Stomach (tissue), 9 donors: ENCODE data around the gene CRTC1. TPM values are rescaled to one million over a fixed set of nuclear protein-coding genes. Genes with fewer than 3 reads are reported as not detected.

Source experiments
- DNase-seq, 2 donors: peaks; one replicate each; pipeline versions ENCODE4 v3.0.0 to v3.0.0-alpha.2; 2013 to 2019
- H3K27ac ChIP-seq, 5 donors: fragments of 200-600 bp in 4 of 5; sonication (generic) in 4 of 5; one replicate each; pipeline ENCODE4 v1.5.1; 2013 to 2019; ENCODE audit warnings: mild to moderate bottlenecking in 1 of 5, moderate library complexity in 1 of 5
- H3K27me3 ChIP-seq, 3 donors: fragments of 200-600 bp; sonication (generic); one replicate each; pipeline ENCODE4 v1.5.1; 2017 to 2019; ENCODE audit warnings: mixed run types in 1 of 3
- H3K36me3 ChIP-seq, 4 donors: fragments of 200-600 bp; sonication (generic); 1 replicate in 3 of 4; 2 replicates in 1 of 4; pipeline ENCODE4 v1.5.1; 2016 to 2019
- H3K4me1 ChIP-seq, 4 donors: fragments of 200-600 bp; sonication (generic); one replicate each; pipeline ENCODE4 v1.5.1; 2016 to 2019
- H3K4me3 ChIP-seq, 4 donors: fragments of 200-600 bp; sonication (generic) in 3 of 4; one replicate each; pipeline ENCODE4 v1.5.1; 2016 to 2019; ENCODE audit warnings: mild to moderate bottlenecking in 1 of 4
- H3K9me3 ChIP-seq, 4 donors: fragments of 200-600 bp; sonication (generic); one replicate each; pipeline ENCODE4 v1.5.1; 2016 to 2019
- EP300 ChIP-seq: sonication (generic); formaldehyde crosslinking; IDR thresholded peaks from one replicate; pipeline ENCODE4 v1.6.1; 2017; ENCODE audit warnings: antibody characterized with exemption
- POLR2A ChIP-seq, 4 donors: fragments of 450-650 bp; IDR thresholded peaks; one replicate each; pipeline ENCODE4 v1.6.1; 2016; ENCODE audit warnings: antibody characterized with exemption in 4 of 4, control low read depth in 2 of 4, mild to moderate bottlenecking in 1 of 4, moderate library complexity in 1 of 4
- POLR2AphosphoS5 ChIP-seq, 3 donors: sonication (generic); formaldehyde crosslinking; IDR thresholded peaks; one replicate each; pipeline ENCODE4 v1.6.1; 2016; ENCODE audit warnings: antibody characterized with exemption in 3 of 3
- WGBS, 5 donors: extraction: QIAGEN DNeasy Blood & Tissue Kit in 3 of 5; methylation state at CpG; one replicate each; pipeline versions ENCODE4 v1.1.5 to v1.1.7; 2013 to 2018; 5-methylcytosine and 5-hydroxymethylcytosine counted together
- intact Hi-C: fragments of 100-400 bp; cut with DNase I; formaldehyde crosslinking; loops from one replicate; pipeline ENCODE4 v1.15.1; 2023; ENCODE audit warnings: low total_unique reads
- polyA plus RNA-seq, 3 donors: library from polyadenylated mRNA; stranded (reverse); fragments of 200-250 nt; gene quantifications; one replicate each; pipeline ENCODE4 v1.2.3, GENCODE V29; 2013
- total RNA-seq, 5 donors: library from RNA; depleted of rRNA; stranded (reverse); fragments of >200 nt; gene quantifications; one replicate each; pipeline versions ENCODE4 v1.1.0 to v1.2.3, GENCODE V29; 2014 to 2016
- TF ChIP-seq, protein P1 (sequence below), 7 experiments: fragments of 450-650 bp in 4 of 7; fragments of 200-600 bp in 3 of 7; sonication (generic) in 3 of 7; IDR thresholded peaks; one replicate each; pipeline ENCODE4 v1.5.1; 2016 to 2019; ENCODE audit warnings: antibody characterized with exemption in 7 of 7, control low read depth in 2 of 7, mild to moderate bottlenecking in 1 of 7
- donor health status: healthy with polysubstance abuse.
- donor health status: Bipolar disorder and iron deficiency.
- donor health status: healthy.

Gene CRTC1
- total and polyA plus RNA-seq, 8 donors = 4.2 to 28.0 (median 4.6) TPM; not detected in 1

DNA sequence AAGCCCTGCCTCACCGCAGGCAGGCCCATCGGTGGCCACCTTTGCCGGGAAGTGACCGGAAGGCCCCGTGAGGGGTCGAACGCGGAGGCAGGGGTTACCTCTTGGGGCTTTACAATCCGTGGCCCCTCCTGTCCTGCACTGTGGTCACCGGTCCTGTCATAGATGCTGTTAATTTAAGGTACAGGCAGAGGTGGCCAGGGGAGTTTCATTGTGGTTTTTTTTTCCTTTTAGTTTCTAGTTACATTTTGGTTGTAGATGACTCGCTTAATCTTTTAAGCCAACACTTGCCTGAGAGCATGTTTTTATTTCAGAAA is 94.6 kb downstream of the CRTC1 start:
- no peak for DNase-seq
- Histone ChIP-seq H3K36me3 (peaks cover 0 to 26% (median 12%) of the 10 kb centered on the region in 4 donors), H3K4me3 (peak overlapping the region in 1 of 4 donors; percentile 7), H3K9me3 (no peaks in the 10 kb centered on the region), H3K27ac (no peak overlapping the region), H3K4me1 (peaks cover 0 to 12% (median 8%) of the 10 kb centered on the region in 4 donors), H3K27me3 (peaks cover 0 to 29% (median 0%) of the 10 kb centered on the region in 3 donors)
- WGBS, 5 donors = 37 to 77% (median 66%) methylated on average over 6 to 11 of the region's 11 CpGs
- TF ChIP-seq EP300 (no peak), POLR2A (IDR thresholded peaks at IDR 0.05) (no peak), POLR2AphosphoS5 (IDR thresholded peaks at IDR 0.05) (no peak)
- TF ChIP-seq, protein P1, sequence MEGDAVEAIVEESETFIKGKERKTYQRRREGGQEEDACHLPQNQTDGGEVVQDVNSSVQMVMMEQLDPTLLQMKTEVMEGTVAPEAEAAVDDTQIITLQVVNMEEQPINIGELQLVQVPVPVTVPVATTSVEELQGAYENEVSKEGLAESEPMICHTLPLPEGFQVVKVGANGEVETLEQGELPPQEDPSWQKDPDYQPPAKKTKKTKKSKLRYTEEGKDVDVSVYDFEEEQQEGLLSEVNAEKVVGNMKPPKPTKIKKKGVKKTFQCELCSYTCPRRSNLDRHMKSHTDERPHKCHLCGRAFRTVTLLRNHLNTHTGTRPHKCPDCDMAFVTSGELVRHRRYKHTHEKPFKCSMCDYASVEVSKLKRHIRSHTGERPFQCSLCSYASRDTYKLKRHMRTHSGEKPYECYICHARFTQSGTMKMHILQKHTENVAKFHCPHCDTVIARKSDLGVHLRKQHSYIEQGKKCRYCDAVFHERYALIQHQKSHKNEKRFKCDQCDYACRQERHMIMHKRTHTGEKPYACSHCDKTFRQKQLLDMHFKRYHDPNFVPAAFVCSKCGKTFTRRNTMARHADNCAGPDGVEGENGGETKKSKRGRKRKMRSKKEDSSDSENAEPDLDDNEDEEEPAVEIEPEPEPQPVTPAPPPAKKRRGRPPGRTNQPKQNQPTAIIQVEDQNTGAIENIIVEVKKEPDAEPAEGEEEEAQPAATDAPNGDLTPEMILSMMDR (IDR thresholded peaks at IDR 0.05) = no peak
- intact Hi-C loops = no loop called here

DNA sequence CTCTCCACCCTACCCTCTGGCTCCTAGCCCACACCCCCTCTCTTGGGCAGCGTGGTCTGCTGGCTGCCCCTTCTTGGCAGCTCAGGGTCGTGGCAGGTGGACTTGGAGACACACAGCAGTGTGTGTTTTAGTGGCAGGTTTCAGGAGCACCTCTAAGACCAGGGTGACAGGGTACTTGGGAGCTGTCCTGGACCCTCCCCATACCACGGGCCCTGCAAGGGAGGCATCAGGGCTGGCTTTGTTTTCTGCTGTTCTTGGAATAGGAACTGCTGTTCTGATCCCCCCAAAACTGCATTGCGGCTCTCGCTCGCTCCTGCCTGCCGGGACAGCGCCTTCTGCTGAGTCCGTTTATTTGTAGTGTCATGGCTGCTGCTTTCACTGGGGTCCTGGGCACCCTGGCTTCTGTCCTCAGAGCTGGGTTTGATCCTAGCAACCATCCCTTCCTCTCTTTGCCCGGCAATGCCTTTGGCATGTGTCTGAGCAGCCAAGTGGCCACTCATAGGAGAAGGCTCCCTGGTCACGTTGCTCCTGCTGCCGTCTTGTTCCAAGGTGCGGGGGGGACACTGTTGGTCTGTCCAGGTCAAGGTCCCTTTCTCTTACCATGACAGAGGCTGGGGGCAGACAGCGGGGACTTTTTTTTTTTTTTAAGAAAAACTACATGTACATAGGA is 95.5 kb downstream of the CRTC1 start:
- Histone ChIP-seq H3K4me3 (no peak overlapping the region), H3K27me3 (peaks cover 0 to 30% (median 0%) of the 10 kb centered on the region in 3 donors), H3K27ac (no peak overlapping the region), H3K4me1 (peaks cover 0 to 12% (median 8%) of the 10 kb centered on the region in 4 donors), H3K36me3 (peaks cover 0 to 26% (median 12%) of the 10 kb centered on the region in 4 donors), H3K9me3 (no peaks in the 10 kb centered on the region)
- intact Hi-C loops = no loop called here
- 72 to 89% (median 73%) methylated on average over 11 to 14 of the region's 14 CpGs for WGBS, 5 donors
- TF ChIP-seq, protein P1 (IDR thresholded peaks at IDR 0.05) = no peak
- TF ChIP-seq POLR2AphosphoS5 (IDR thresholded peaks at IDR 0.05) (no peak), POLR2A (IDR thresholded peaks at IDR 0.05) (no peak), EP300 (no peak)
- no peak for DNase-seq

DNA sequence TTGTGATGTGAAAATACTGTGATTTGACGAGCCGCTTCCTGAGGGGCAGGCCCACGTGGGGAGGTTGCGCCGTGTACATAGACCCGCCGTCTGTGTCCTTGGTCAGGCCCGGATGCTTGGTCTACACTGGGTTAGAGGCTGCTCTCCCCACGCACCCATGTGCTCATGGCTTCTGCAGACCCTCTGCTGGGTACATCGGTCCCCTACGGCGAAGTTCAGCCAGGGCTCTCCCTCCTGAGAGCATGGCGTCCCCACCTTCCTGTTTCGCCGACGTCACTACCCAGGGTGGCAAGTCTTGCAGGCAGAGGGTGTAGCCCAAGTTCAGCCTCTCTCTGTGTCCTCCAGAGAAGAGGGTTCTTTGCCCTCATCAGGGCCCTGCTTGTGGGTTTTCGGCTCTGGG is 96.6 kb downstream of the CRTC1 start:
- Histone ChIP-seq H3K27me3 (peaks cover 0 to 41% (median 1%) of the 10 kb centered on the region in 3 donors), H3K27ac (no peak overlapping the region), H3K4me3 (no peak overlapping the region), H3K4me1 (peaks cover 2 to 15% (median 10%) of the 10 kb centered on the region in 4 donors), H3K9me3 (no peaks in the 10 kb centered on the region), H3K36me3 (peaks cover 0 to 19% (median 10%) of the 10 kb centered on the region in 4 donors)
- 84 to 90% (median 87%) methylated on average over 13 to 17 of the region's 17 CpGs for WGBS, 5 donors
- TF ChIP-seq POLR2A (IDR thresholded peaks at IDR 0.05) (no peak), POLR2AphosphoS5 (IDR thresholded peaks at IDR 0.05) (no peak), EP300 (no peak)
- TF ChIP-seq, protein P1 (IDR thresholded peaks at IDR 0.05) = no peak
- intact Hi-C loops = no loop called here
- no peak for DNase-seq

DNA sequence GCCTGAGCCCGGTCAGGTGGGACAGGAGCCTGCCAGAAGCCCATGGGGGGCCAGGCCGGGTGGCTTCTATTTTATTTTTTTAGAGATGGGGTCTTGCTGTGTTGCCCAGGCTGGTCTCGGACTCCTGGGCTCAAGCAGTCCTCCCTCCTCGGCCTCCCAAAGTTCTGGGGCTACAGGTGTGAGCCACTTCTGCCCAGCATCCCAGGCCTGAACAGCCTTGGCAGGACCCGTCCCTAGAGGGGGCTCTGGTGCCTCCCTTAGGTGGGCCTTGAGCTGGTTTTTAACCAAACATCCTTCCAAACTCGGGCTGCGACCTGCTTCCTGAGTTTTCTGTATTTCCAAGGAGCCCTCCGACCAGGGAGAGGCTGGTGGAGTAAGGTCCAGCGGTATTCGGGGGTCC is 97.2 kb downstream of the CRTC1 start:
- Histone ChIP-seq H3K4me3 (no peak overlapping the region), H3K36me3 (peaks cover 0 to 14% (median 6%) of the 10 kb centered on the region in 4 donors), H3K4me1 (peaks cover 8 to 21% (median 16%) of the 10 kb centered on the region in 4 donors), H3K27me3 (peaks cover 0 to 46% (median 7%) of the 10 kb centered on the region in 3 donors), H3K27ac (no peak overlapping the region), H3K9me3 (no peaks in the 10 kb centered on the region)
- 76 to 88% (median 78%) methylated on average over 7 to 10 of the region's 10 CpGs for WGBS, 5 donors
- DNase-seq = no peak
- intact Hi-C loops = no loop called here
- TF ChIP-seq, protein P1 (IDR thresholded peaks at IDR 0.05) = no peak
- TF ChIP-seq EP300 (no peak), POLR2AphosphoS5 (IDR thresholded peaks at IDR 0.05) (no peak), POLR2A (IDR thresholded peaks at IDR 0.05) (no peak)
